HepG2 (cell line): Measurements from ENCODE around the gene SGMS1. TPM values are rescaled to one million over a fixed set of nuclear protein-coding genes. Genes with fewer than 3 reads are reported as not detected.

Experiments
- ATF7 ChIP-seq, 2 experiments: fragments of 450-650 bp in 1 of 2; sonication (generic) in 1 of 2; formaldehyde crosslinking in 1 of 2; IDR thresholded peaks; 2 replicates each; pipeline versions ENCODE4 v1.4.0 to v1.6.1; 2016 to 2020; ENCODE audit warnings: antibody characterized with exemption in 1 of 2, mild to moderate bottlenecking in 1 of 2, missing genetic modification reagents in 1 of 2
- FOXC1 ChIP-seq: sonication (generic); formaldehyde crosslinking; IDR thresholded peaks from 2 replicates; pipeline ENCODE4 v1.8.0; 2022; ENCODE audit warnings: mild to moderate bottlenecking, missing genetic modification reagents, borderline replicate concordance
- FOXK1 ChIP-seq: sonication (generic); formaldehyde crosslinking; IDR thresholded peaks from 2 replicates; pipeline ENCODE4 v1.4.0; 2020; ENCODE audit warnings: low read depth, missing genetic modification reagents, borderline replicate concordance
- NCOA1 ChIP-seq: sonication (generic); formaldehyde crosslinking; IDR thresholded peaks from 2 replicates; pipeline ENCODE4 v1.9.0; 2021; ENCODE audit warnings: missing genetic modification reagents
- REXO4 ChIP-seq: sonication (generic); formaldehyde crosslinking; IDR thresholded peaks from 2 replicates; pipeline ENCODE4 v1.8.0; 2022; ENCODE audit warnings: missing genetic modification reagents, mild to moderate bottlenecking, borderline replicate concordance
- SRF ChIP-seq: IDR thresholded peaks from 2 replicates; pipeline ENCODE4 v1.6.1; 2011; ENCODE audit warnings: mild to moderate bottlenecking, low read depth, low read length, moderate library complexity
- SRSF9 ChIP-seq: fragments of 200-400 bp; formaldehyde crosslinking; IDR thresholded peaks from 2 replicates; pipeline ENCODE4 v1.6.1; 2018; ENCODE audit warnings: borderline replicate concordance, mild to moderate bottlenecking, low read depth, low read length; ENCODE audit not compliant: insufficient read depth, poor library complexity, severe bottlenecking
- ZNF619 ChIP-seq: sonication (generic); formaldehyde crosslinking; IDR thresholded peaks from 2 replicates; pipeline ENCODE4 v1.4.0; 2020; ENCODE audit warnings: mild to moderate bottlenecking, missing genetic modification reagents
- polyA plus RNA-seq, 8 experiments: library from polyadenylated mRNA; depleted of rRNA in 3 of 8; stranded (reverse) in 7 of 8; unstranded in 1 of 8; fragments of >200 nt; fragmentation: Illumina TruSeq in 4 of 8; extraction: Trizol in 4 of 8; gene quantifications; 2 replicates each; pipeline versions ENCODE4 v1.2.1 to v1.2.3, GENCODE V29; 2011 to 2016; ENCODE audit warnings: low read depth in 4 of 8, missing spikeins in 1 of 8, mixed read lengths in 1 of 8; ENCODE audit not compliant: insufficient read depth in 1 of 8
- total RNA-seq, 5 experiments: library from RNA; depleted of rRNA; stranded (reverse); fragments of >200 nt; fragmentation: Illumina TruSeq; extraction: Trizol; gene quantifications; 2 replicates each; pipeline ENCODE4 v1.2.3, GENCODE V29; 2016; ENCODE audit warnings: low read depth in 1 of 5
- TF ChIP-seq, protein P1 (sequence below): sonication (generic); formaldehyde crosslinking; IDR thresholded peaks from 2 replicates; pipeline ENCODE4 v1.5.1; 2020; ENCODE audit warnings: mild to moderate bottlenecking, missing genetic modification reagents
- TF ChIP-seq, protein P2 (sequence below): sonication (generic); formaldehyde crosslinking; IDR thresholded peaks from 2 replicates; pipeline ENCODE4 v1.5.1; 2020; ENCODE audit warnings: mild to moderate bottlenecking, missing genetic modification reagents, moderate library complexity
- TF ChIP-seq, protein P3 (sequence below): sonication (generic); formaldehyde crosslinking; IDR thresholded peaks from 2 replicates; pipeline ENCODE4 v1.5.0; 2020; ENCODE audit warnings: missing genetic modification reagents
- TF ChIP-seq, protein P4 (sequence below): sonication (generic); formaldehyde crosslinking; IDR thresholded peaks from 2 replicates; pipeline ENCODE4 v1.4.0; 2020; ENCODE audit warnings: missing genetic modification reagents
- TF ChIP-seq, protein P5 (sequence below): sonication (generic); formaldehyde crosslinking; IDR thresholded peaks from 2 replicates; pipeline ENCODE4 v1.4.0; 2020; ENCODE audit warnings: missing genetic modification reagents

The SGMS1 gene
- total and polyA plus RNA-seq, 2 of the 13 experiments (the other 11 are each of a cell fraction or from before 2014, with no cell fraction given): 6.5 to 15.1 TPM

DNA sequence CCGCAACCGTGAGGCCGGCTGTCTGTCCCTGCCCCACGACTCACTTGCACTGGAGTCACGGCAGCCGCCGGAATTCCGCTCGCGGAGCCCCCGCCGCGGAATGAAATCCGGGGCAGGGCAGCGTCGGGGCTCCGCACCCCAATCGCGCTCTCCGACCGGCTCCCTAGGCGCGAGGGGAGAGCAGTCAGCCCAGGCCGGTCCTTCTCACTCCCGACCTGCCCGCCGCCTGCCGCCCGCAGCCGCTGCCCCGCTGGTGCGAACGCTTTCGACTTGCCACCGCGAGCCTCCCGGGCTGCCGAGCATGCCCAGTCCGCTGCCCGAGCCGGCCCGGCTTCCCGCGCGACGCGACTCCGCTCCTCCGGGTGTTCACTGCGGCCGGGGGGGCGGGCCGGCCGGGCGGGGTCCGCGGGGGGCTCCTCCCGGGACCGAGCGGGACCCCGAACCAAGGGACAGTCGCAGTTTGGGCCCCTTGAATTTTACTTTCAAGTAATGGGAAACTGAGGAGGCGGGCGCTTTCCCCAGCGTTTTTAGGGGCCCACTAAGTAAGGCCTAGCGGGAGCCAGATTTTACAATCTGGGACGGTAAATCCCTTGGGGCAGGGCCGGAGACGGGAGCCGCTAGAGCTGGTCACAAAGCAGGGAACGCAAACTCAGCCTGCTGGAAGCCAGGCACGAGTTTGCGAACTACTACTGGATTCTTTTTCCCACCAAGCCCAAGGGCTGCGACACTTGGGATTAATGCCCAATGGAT, at the start of gene SGMS1 (continued):
- no peak for TF ChIP-seq ATF7 (IDR thresholded peaks at IDR 0.05)
- TF ChIP-seq ATF7 (CRISPR knock-in tag; IDR thresholded peaks at IDR 0.05): no peak
- no peak for TF ChIP-seq FOXK1
- TF ChIP-seq, protein P1, sequence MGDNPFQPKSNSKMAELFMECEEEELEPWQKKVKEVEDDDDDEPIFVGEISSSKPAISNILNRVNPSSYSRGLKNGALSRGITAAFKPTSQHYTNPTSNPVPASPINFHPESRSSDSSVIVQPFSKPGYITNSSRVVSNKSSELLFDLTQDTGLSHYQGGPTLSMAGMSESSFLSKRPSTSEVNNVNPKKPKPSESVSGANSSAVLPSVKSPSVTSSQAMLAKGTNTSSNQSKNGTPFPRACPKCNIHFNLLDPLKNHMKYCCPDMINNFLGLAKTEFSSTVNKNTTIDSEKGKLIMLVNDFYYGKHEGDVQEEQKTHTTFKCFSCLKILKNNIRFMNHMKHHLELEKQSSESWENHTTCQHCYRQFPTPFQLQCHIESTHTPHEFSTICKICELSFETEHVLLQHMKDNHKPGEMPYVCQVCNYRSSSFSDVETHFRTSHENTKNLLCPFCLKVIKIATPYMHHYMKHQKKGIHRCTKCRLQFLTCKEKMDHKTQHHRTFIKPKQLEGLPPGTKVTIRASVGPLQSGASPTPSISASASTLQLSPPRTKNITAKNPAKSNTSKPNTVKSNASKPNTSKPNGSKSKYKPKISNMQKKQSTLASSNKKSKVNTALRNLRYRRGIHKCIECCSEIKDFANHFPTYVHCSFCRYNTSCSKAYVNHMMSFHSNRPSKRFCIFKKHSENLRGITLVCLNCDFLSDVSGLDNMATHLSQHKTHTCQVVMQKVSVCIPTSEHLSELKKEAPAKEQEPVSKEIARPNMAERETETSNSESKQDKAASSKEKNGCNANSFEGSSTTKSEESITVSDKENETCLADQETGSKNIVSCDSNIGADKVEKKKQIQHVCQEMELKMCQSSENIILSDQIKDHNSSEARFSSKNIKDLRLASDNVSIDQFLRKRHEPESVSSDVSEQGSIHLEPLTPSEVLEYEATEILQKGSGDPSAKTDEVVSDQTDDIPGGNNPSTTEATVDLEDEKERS (CRISPR knock-in tag): no peak; the same call in 1 of the 2 replicates
- TF ChIP-seq FOXC1 (CRISPR knock-in tag): peak; percentile 16; the same call in 1 of the 2 replicates
- no peak for TF ChIP-seq SRSF9
- TF ChIP-seq, protein P2, sequence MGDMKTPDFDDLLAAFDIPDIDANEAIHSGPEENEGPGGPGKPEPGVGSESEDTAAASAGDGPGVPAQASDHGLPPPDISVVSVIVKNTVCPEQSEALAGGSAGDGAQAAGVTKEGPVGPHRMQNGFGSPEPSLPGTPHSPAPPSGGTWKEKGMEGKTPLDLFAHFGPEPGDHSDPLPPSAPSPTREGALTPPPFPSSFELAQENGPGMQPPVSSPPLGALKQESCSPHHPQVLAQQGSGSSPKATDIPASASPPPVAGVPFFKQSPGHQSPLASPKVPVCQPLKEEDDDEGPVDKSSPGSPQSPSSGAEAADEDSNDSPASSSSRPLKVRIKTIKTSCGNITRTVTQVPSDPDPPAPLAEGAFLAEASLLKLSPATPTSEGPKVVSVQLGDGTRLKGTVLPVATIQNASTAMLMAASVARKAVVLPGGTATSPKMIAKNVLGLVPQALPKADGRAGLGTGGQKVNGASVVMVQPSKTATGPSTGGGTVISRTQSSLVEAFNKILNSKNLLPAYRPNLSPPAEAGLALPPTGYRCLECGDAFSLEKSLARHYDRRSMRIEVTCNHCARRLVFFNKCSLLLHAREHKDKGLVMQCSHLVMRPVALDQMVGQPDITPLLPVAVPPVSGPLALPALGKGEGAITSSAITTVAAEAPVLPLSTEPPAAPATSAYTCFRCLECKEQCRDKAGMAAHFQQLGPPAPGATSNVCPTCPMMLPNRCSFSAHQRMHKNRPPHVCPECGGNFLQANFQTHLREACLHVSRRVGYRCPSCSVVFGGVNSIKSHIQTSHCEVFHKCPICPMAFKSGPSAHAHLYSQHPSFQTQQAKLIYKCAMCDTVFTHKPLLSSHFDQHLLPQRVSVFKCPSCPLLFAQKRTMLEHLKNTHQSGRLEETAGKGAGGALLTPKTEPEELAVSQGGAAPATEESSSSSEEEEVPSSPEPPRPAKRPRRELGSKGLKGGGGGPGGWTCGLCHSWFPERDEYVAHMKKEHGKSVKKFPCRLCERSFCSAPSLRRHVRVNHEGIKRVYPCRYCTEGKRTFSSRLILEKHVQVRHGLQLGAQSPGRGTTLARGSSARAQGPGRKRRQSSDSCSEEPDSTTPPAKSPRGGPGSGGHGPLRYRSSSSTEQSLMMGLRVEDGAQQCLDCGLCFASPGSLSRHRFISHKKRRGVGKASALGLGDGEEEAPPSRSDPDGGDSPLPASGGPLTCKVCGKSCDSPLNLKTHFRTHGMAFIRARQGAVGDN (CRISPR knock-in tag): peak; percentile 7
- TF ChIP-seq SRF: no peak
- TF ChIP-seq, protein P3, sequence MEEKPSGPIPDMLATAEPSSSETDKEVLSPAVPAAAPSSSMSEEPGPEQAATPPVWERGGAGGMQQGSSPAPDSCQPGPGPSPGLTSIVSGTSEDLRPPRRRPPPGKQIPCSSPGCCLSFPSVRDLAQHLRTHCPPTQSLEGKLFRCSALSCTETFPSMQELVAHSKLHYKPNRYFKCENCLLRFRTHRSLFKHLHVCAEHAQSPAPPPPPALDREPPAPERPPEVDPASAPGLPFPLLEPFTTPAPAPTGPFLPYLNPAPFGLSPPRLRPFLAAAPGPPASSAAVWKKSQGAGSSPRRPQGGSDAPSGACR (CRISPR knock-in tag): no peak
- TF ChIP-seq, protein P4, sequence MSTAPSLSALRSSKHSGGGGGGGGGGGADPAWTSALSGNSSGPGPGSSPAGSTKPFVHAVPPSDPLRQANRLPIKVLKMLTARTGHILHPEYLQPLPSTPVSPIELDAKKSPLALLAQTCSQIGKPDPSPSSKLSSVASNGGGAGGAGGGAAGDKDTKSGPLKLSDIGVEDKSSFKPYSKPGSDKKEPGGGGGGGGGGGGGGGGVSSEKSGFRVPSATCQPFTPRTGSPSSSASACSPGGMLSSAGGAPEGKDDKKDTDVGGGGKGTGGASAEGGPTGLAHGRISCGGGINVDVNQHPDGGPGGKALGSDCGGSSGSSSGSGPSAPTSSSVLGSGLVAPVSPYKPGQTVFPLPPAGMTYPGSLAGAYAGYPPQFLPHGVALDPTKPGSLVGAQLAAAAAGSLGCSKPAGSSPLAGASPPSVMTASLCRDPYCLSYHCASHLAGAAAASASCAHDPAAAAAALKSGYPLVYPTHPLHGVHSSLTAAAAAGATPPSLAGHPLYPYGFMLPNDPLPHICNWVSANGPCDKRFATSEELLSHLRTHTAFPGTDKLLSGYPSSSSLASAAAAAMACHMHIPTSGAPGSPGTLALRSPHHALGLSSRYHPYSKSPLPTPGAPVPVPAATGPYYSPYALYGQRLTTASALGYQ: no peak; the same call in 1 of the 2 replicates
- no peak for TF ChIP-seq NCOA1 (CRISPR knock-in tag)
- TF ChIP-seq, protein P5, sequence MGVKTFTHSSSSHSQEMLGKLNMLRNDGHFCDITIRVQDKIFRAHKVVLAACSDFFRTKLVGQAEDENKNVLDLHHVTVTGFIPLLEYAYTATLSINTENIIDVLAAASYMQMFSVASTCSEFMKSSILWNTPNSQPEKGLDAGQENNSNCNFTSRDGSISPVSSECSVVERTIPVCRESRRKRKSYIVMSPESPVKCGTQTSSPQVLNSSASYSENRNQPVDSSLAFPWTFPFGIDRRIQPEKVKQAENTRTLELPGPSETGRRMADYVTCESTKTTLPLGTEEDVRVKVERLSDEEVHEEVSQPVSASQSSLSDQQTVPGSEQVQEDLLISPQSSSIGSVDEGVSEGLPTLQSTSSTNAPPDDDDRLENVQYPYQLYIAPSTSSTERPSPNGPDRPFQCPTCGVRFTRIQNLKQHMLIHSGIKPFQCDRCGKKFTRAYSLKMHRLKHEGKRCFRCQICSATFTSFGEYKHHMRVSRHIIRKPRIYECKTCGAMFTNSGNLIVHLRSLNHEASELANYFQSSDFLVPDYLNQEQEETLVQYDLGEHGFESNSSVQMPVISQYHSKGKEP (CRISPR knock-in tag): no peak
- no peak for TF ChIP-seq ZNF619
- TF ChIP-seq REXO4: 0 out of 2 replicates have a peak, but pooled peaks have one; percentile 29
